ENCODE data around the gene BRF1.
"Not testable (repeated sequence)": the region's sequence is repeated elsewhere in the genome, so short reads cannot be mapped to it uniquely, and the experiment has no call there.

Gene BRF1

GRCh38 chr14:105332350-105332874 is 31.6 kb upstream of the BRF1 start:
- DNase-seq (ENCODE audit: low spot score), result peak; percentile 53

- DNase-seq (ENCODE audit: low spot score), result no peak
Measured at GRCh38 chr14:105331575-105332349, 31.0 kb upstream of the BRF1 start.

GRCh38 chr14:105330491-105330895 is 29.7 kb upstream of the BRF1 start:
- peak; percentile 52 for DNase-seq (ENCODE audit: low spot score)

- peak; percentile 59 for DNase-seq (ENCODE audit: low spot score)
Measured at GRCh38 chr14:105329411-105330150, 28.8 kb upstream of the BRF1 start.

DNA sequence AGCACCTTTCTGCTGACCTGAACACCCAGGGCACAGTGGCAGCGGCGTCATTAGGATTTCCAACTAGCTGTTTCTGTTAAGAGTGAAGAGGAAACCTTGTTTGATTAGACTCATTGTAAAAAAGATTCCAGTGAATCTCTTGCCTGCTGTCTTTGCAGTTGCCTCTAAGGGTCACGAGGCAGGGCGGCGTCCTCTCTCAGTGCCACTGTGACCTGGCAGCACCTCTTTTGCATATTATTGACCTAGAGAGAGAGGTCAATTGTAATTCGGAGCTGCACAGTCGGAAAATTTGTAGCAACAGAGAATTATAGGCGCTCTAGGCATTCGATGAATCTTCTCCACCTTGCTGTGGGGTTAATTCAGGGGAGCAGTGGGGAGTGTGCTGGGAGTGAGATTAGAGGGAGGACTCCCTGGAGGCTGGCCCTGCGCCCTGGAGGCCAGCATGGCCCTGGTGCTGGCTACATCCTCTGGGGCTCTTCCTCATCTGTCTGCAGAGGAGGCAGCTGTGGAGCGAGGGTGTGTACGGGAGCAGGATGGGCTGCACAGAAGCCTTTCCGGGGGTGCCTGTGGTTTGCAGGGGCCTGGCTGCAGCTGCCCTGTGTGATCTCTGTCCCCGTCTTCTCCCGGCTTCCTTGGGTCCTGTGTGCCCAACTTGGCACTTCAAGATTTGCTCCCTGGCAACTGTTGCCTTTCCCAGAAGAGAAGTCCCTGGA is 28.0 kb upstream of the BRF1 start:
- peak; percentile 46 for DNase-seq (ENCODE audit: low spot score)

DNA sequence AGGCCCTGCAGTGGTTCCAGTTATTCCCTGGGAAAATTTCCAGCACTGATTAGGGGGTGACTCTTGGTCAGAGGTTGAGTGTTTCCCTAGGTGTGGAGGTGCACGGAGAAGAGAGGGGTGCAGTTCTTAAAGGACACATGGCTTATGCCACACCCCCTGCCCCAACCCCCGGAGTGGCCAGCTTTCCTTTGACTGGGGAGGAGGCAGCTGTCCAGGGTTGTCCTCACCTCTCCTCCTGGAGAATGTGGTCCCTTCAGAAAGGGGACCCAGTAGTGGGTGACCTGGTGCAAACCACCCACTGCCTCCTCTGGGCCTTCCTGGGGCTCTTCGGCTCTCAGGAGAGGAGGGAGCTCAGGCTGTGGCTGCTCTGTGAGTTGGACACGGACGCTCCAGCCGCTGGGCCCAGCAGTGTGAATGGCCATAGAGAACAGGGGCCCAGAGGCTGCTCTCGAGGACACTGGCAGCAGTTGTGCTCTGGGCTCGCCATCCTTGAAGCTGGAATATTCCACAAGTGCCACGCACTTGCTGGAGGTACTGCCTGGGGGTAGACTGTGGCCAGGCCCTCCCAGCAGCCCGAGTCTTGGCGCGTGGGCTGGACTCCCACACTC is 27.4 kb upstream of the BRF1 start:
- no peak for DNase-seq (ENCODE audit: low spot score)

DNA sequence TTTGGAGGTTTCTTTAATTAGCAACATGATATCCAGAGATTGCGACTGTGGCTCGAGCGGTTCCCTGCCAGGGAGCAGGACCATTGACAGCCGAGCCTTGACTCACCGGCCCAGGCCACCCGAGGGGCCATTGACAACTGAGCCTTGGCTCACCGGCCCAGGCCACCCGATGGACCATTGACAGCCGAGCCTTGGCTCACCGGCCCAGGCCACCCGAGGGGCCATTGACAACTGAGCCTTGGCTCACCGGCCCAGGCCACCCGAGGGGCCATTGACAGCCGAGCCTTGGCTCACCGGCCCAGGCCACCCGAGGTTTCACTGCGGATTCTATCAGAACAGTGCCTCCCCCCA is 26.9 kb upstream of the BRF1 start:
- DNase-seq (ENCODE audit: low spot score), result not testable (repeated sequence)

GRCh38 chr14:105326891-105327694 is 26.3 kb upstream of the BRF1 start:
- no peak for DNase-seq (ENCODE audit: low spot score)

DNA sequence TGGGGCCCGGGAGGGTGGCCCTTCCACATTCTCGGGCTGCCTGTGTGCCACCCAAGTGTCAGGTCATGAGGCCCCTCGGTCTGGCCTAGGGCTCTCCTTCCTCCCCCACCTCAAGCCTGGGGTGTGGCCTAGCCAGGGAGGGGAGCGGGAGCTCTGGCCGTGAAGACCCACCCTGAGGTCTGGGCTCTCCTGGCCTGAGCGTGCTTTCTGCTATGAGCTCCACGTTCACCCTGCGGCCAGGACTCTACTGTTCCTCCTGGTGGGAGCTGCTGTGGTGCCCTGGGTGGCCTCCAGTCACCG is 25.7 kb upstream of the BRF1 start:
- no peak for DNase-seq (ENCODE audit: low spot score)

DNA sequence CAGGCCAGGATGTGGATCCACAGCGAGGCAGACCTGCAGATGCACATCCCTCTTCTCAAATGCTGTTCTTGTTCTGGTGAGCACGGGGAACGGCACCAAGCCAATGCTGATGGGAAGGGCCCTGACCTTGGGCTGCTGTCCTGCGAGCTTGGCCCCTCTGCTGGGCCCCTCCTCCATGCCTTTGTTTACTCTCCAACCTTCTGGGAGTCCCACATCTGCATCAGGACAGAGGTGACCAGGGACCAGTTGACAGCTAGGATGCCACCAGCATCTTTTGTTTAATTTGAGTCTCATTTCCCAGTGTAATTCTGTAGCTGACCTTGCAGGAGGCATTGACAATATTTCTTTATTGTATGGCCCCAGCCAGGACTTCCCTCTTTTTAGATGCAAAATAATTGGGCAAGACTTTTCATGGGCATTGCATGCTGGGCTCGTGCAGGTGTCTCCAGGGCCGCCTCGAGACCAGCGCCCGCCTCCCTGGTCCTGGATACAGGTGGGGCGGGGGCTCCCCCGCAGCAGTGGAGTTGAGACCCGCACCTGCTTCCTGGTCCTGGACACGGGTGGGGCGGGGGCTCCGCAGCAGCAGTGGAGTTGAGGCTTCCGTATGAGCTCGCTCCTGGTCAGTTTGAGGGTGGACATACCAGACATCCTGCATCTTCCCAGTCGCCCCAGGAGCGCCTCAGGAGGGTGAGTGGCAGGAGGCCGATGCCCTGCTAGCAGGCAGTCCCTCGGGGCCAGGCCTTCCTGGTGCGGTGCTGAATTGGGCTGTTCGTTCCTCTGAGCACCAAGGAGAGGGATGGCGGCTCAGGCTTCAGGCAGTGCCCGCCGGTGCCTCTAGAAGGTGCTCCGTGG is 25.1 kb upstream of the BRF1 start:
- no peak for DNase-seq (ENCODE audit: low spot score)

- DNase-seq (ENCODE audit: low spot score), result no peak
Measured at GRCh38 chr14:105325303-105325702, 24.5 kb upstream of the BRF1 start.

DNA sequence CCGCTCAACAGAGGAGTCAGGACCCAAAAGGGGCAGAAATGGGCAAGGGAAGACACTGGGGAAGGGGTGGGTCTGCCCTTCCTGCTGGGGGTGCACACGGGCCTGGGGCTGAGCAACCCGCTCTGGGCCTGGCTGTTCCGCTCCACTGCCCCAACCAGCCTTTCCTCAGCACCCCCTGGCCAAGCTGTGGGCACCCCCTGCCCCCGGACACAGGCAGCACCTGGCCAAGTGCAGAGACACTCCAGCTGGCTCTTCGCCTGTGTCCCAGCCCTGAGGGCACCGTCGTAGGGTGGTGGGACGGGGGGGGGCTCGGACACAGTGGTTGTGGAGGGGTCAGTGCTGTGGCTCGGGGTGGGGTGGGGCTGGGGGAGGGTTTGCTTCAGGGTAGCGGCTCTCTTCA is 24.1 kb upstream of the BRF1 start:
- no peak for DNase-seq (ENCODE audit: low spot score)

GRCh38 chr14:105324080-105324778 is 23.4 kb upstream of the BRF1 start:
- no peak for DNase-seq (ENCODE audit: low spot score)

GRCh38 chr14:105323663-105324062 is 22.9 kb upstream of the BRF1 start:
- DNase-seq (ENCODE audit: low spot score), result no peak

DNA sequence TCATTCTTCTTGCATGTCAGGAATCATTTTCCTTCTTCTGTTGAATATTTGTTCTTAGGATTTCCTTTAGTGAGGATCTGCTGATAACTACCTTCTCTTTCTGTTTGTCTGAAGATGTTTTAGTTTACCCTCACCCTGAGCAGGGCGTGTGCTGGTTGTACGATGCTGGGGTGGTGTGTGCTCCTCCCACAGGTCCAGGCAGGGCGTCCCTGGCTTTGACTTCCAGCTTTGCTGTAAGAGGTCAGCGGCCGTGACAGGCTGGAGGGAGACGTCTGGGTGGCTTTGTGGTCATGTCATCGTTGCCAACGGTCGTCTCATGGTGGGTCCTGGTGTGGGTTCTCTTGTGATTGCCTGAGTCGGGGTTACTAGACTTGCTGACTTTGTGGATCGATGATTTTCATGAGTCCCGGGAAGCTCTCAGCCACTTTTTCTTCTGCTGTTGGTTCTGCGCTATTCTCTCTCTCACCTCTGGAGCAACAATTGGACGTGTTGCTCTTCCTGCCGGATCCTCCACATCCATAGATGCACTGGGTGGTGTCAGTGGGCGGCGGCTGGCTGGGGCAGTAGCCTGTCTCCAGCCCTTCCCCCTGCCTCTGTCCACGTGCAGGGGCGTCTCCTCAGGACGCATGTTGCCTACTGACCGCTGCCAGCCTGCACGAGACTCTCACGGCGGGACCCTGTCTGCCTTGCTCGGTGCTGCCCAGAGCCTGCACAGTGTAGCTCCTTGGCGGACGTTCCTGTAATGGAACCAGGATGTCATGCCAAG is 22.2 kb upstream of the BRF1 start:
- no peak for DNase-seq (ENCODE audit: low spot score)

GRCh38 chr14:105317546-105317945 is 16.7 kb upstream of the BRF1 start:
- DNase-seq (ENCODE audit: low spot score), result no peak

GRCh38 chr14:105316968-105317510 is 16.2 kb upstream of the BRF1 start:
- no peak for DNase-seq (ENCODE audit: low spot score)

DNA sequence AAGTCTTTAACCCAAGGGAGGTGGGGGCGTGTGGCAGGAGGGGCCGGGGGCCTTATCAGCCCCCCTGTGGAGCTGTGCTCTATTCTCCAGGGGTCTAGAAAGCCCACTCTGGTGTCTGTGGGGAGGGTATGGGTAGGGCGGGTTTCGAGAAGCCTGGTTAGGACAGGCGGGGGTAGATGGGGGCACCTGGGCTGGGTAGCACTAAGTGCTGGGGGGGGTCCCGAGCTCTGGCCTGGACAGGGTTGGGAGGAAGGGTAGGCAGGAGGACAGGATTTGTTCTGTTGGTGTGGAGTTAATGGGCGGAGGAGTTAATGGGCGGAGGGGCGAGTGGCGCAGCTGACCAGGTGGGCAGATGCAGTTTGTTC is 15.8 kb upstream of the BRF1 start:
- no peak for DNase-seq (ENCODE audit: low spot score)

GRCh38 chr14:105315941-105316576 is 15.3 kb upstream of the BRF1 start:
- no peak for DNase-seq (ENCODE audit: low spot score)
